ENCODE data around the gene MACC1. TPM values are rescaled to one million over a fixed set of nuclear protein-coding genes. Genes with fewer than 3 reads are reported as not detected.

MACC1 gene
- total and polyA plus RNA-seq, 2 donors (not counting 3 experiments of a cell fraction or from before 2014, with no cell fraction given) = not detected

DNA sequence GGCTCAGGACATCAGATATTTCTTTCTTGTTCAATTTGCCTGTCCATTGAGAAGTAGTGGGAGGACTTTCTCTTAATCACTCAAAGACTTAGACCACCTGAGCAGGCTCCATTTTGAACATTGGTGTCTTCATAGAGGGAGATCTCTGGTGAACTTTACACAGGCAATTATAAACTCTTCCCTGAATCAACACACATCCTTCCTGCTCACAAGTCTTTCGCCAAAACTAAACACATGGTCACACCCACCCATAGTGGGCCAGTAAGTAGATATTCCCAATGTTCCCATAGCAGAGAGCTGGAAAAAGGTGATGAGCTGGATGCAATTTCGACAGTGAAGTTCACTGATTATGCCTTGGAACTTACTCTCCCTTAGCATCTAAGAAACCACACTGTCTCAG is 8.2 kb upstream of the MACC1 start:
- H3K4me2 ChIP-seq (ENCODE audit: insufficient read depth, low read length) = no peak overlapping the region
- no peak for DNase-seq (ENCODE audit: low read depth, low spot score)
- H3K79me2 ChIP-seq (ENCODE audit: control insufficient read depth, insufficient read depth, low read length) = no peaks in the 10 kb centered on the region
- no peaks in the 10 kb centered on the region for H3K9me1 ChIP-seq (replicated peaks; ENCODE audit: control insufficient read depth, extremely low read depth, insufficient read depth, low read length)
- intact Hi-C loops (cut with micrococcal nuclease) = no loop called here
- FAIRE-seq = no peak
- H3K4me3 ChIP-seq (replicated peaks in 1 of 3; ENCODE audit: insufficient read depth in 1 of 3, low read depth in 1 of 3, low read length in 3 of 3) = no peak overlapping the region
- H2AFZ ChIP-seq (ENCODE audit: low read depth, low read length) = no peak overlapping the region
- no peak overlapping the region for H3K27ac ChIP-seq (ENCODE audit: insufficient read depth, low read depth, low read length)
- POLR2A ChIA-PET = no interaction called here
- H4K20me1 ChIP-seq (replicated peaks; ENCODE audit: control insufficient read depth, extremely low read depth, insufficient read depth, low read length) = no peaks in the 10 kb centered on the region
- H3K9ac ChIP-seq (replicated peaks; ENCODE audit: extremely low read depth, insufficient read depth, low read length) = no peak overlapping the region
- H3K9me3 ChIP-seq (replicated peaks; ENCODE audit: control insufficient read depth, insufficient read depth, low read length) = no peaks in the 10 kb centered on the region
- no peaks in the 10 kb centered on the region for H3K27me3 ChIP-seq (ENCODE audit: control insufficient read depth in 2 of 2, insufficient read depth in 2 of 2, low read length in 2 of 2)
- no peaks in the 10 kb centered on the region for H3K36me3 ChIP-seq (ENCODE audit: control insufficient read depth in 2 of 2, extremely low read depth in 1 of 2, insufficient read depth in 2 of 2, low read length in 2 of 2)
- BruUV-seq (replicated peaks) = no TSS peak
- dilution Hi-C loops (cut with MboI; ENCODE audit: extremely low pct_ligation_motif_present, low sequenced_read_pairs) = no loop called here
- peaks cover 20% of the 10 kb centered on the region for H3K4me1 ChIP-seq (ENCODE audit: control insufficient read depth, extremely low read depth, insufficient read depth, low read length)
- CTCF ChIA-PET = no interaction called here
- TF ChIP-seq, protein P1, sequence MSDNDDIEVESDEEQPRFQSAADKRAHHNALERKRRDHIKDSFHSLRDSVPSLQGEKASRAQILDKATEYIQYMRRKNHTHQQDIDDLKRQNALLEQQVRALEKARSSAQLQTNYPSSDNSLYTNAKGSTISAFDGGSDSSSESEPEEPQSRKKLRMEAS (IDR thresholded peaks at IDR 0.05; ENCODE audit: insufficient read depth, insufficient read length) = no peak
- TF ChIP-seq POLR2AphosphoS5 (IDR thresholded peaks at IDR 0.05; ENCODE audit: insufficient read depth, low read depth, low read length) = no peak
- TF ChIP-seq EZH2 (IDR thresholded peaks at IDR 0.05; ENCODE audit: borderline replicate concordance, low read depth, low read length, severe bottlenecking) = no peak
- TF ChIP-seq JUN (IDR thresholded peaks at IDR 0.05; ENCODE audit: borderline replicate concordance, insufficient read depth, insufficient read length, low read depth) = no peak
- TF ChIP-seq POLR2A (IDR thresholded peaks at IDR 0.05; ENCODE audit: low read depth, low read length) = no peak
- TF ChIP-seq GATA2 (IDR thresholded peaks at IDR 0.05; ENCODE audit: insufficient read depth, insufficient read length, low read depth, low read length) = no peak
- no peak for TF ChIP-seq FOS (IDR thresholded peaks at IDR 0.05; ENCODE audit: borderline replicate concordance, insufficient read depth, low read length)
- TF ChIP-seq, protein P2, sequence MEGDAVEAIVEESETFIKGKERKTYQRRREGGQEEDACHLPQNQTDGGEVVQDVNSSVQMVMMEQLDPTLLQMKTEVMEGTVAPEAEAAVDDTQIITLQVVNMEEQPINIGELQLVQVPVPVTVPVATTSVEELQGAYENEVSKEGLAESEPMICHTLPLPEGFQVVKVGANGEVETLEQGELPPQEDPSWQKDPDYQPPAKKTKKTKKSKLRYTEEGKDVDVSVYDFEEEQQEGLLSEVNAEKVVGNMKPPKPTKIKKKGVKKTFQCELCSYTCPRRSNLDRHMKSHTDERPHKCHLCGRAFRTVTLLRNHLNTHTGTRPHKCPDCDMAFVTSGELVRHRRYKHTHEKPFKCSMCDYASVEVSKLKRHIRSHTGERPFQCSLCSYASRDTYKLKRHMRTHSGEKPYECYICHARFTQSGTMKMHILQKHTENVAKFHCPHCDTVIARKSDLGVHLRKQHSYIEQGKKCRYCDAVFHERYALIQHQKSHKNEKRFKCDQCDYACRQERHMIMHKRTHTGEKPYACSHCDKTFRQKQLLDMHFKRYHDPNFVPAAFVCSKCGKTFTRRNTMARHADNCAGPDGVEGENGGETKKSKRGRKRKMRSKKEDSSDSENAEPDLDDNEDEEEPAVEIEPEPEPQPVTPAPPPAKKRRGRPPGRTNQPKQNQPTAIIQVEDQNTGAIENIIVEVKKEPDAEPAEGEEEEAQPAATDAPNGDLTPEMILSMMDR (IDR thresholded peaks at IDR 0.05; ENCODE audit: extremely low read depth in 1 of 2, insufficient read depth in 1 of 2, low read depth in 1 of 2, low read length in 2 of 2) = no peak
- no peak for TF ChIP-seq MYC (IDR thresholded peaks at IDR 0.05; ENCODE audit: low read depth, low read length)
